22Rv1 (cell line): ENCODE measurements around the gene CAMK2N1.

ENCODE experiments used
- H3K27ac ChIP-seq: fragments of 450-650 bp; 2 replicates; pipeline ENCODE4 v1.5.1; 2017
- CTCF ChIP-seq: fragments of 450-650 bp; IDR thresholded peaks from 2 replicates; pipeline ENCODE4 v1.5.1; 2017; ENCODE audit warnings: mild to moderate bottlenecking
- ZFX ChIP-seq: fragments of 450-650 bp; IDR thresholded peaks from 2 replicates; pipeline ENCODE4 v1.6.1; 2017; ENCODE audit warnings: antibody characterized with exemption, borderline replicate concordance

Gene CAMK2N1

GRCh38 chr1:20466273-20466672 is 19.7 kb downstream of the CAMK2N1 start:
- TF ChIP-seq ZFX (no peak), CTCF (no peak)
- no peak overlapping the region for H3K27ac ChIP-seq

GRCh38 chr1:20465187-20465586 is 20.8 kb downstream of the CAMK2N1 start:
- no peak overlapping the region for H3K27ac ChIP-seq
- TF ChIP-seq CTCF: no peak
- TF ChIP-seq ZFX: no peak

- H3K27ac ChIP-seq: no peak overlapping the region
- TF ChIP-seq CTCF: no peak
- no peak for TF ChIP-seq ZFX
Measured at GRCh38 chr1:20463502-20463901, 22.5 kb downstream of the CAMK2N1 start.

GRCh38 chr1:20462397-20462796 is 23.6 kb downstream of the CAMK2N1 start:
- TF ChIP-seq CTCF (no peak), ZFX (no peak)
- no peak overlapping the region for H3K27ac ChIP-seq

GRCh38 chr1:20458717-20459116 is 27.3 kb downstream of the CAMK2N1 start:
- no peak overlapping the region for H3K27ac ChIP-seq

GRCh38 chr1:20454004-20454403 is 32.0 kb downstream of the CAMK2N1 start:
- H3K27ac ChIP-seq: no peak overlapping the region
- TF ChIP-seq CTCF (no peak), ZFX (no peak)

More at GRCh38 chr1:20458717-20459116, 27.3 kb downstream of the CAMK2N1 start:
- TF ChIP-seq CTCF (no peak), ZFX (no peak)

- TF ChIP-seq CTCF (no peak), ZFX (no peak)
- no peak overlapping the region for H3K27ac ChIP-seq
Measured at GRCh38 chr1:20449735-20450311, 36.2 kb downstream of the CAMK2N1 start.
